WERI-Rb-1 (cell line): Measurements from ENCODE around the gene ANKRD13C.

Experiments used
- DNase-seq: peaks from one replicate; pipeline ENCODE4 v3.0.0-alpha.2; 2020
- H3K27ac ChIP-seq: fragments of 250-450 bp; sonication (Bioruptor Pico); 2 replicates; pipeline ENCODE4 v1.5.1; 2020; ENCODE audit warnings: mild to moderate bottlenecking, moderate library complexity
- H3K27me3 ChIP-seq: fragments of 250-450 bp; sonication (Bioruptor Pico); 2 replicates; pipeline ENCODE4 v1.5.1; 2021; ENCODE audit warnings: mild to moderate bottlenecking, low read depth, moderate library complexity; ENCODE audit not compliant: insufficient read depth, severe bottlenecking
- H3K36me3 ChIP-seq: fragments of 250-450 bp; sonication (Bioruptor Pico); 2 replicates; pipeline ENCODE4 v1.5.1; 2020; ENCODE audit warnings: mild to moderate bottlenecking, moderate library complexity
- H3K4me3 ChIP-seq: 2 replicates; pipeline ENCODE4 v1.5.1; 2011; ENCODE audit warnings: low read depth, mild to moderate bottlenecking, control low read depth, low read length
- H3K9me3 ChIP-seq: fragments of 250-450 bp; sonication (Bioruptor Pico); 2 replicates; pipeline ENCODE4 v1.5.1; 2021; ENCODE audit warnings: mild to moderate bottlenecking, moderate library complexity; ENCODE audit not compliant: severe bottlenecking
- CTCF ChIP-seq: IDR thresholded peaks from 2 replicates; pipeline ENCODE4 v1.5.1; 2011; ENCODE audit warnings: low read depth, mild to moderate bottlenecking, control low read depth, inconsistent platforms, low read length

ANKRD13C gene

DNA sequence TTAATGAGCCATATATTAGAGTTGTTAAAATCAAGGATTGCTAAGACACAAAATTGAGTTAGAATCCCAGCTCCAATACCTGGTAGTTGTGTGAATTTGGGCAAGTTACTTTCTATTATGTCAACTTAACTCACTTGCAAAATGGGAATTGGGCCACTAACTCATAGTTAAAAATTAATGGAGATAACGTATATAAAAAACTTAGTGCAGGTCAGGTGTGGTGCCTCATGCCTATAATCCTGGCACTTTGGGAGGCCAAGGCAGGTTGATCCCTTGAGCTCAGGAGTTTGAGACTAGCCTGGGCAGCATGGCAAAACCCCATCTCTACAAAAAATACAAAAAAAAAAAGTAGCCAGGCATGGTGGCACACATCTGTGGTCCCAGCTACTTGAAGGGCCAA is 75.8 kb downstream of the ANKRD13C start:
- TF ChIP-seq CTCF: no peak
- DNase-seq: no peak
- no peak overlapping the region for H3K27ac ChIP-seq
- H3K36me3 ChIP-seq: peaks cover 12% of the 10 kb centered on the region
- H3K4me3 ChIP-seq: no peak overlapping the region
- no peaks in the 10 kb centered on the region for H3K27me3 ChIP-seq
- H3K9me3 ChIP-seq: no peaks in the 10 kb centered on the region

GRCh38 chr1:70277875-70278274 is 76.6 kb downstream of the ANKRD13C start:
- TF ChIP-seq CTCF: no peak
- H3K4me3 ChIP-seq: no peak overlapping the region
- no peaks in the 10 kb centered on the region for H3K9me3 ChIP-seq
- DNase-seq: no peak
- H3K27me3 ChIP-seq: no peaks in the 10 kb centered on the region
- H3K27ac ChIP-seq: no peak overlapping the region
- peaks cover 15% of the 10 kb centered on the region for H3K36me3 ChIP-seq

GRCh38 chr1:70265946-70266345 is 88.6 kb downstream of the ANKRD13C start:
- Histone ChIP-seq H3K36me3 (peaks cover 18% of the 10 kb centered on the region), H3K27me3 (no peaks in the 10 kb centered on the region), H3K4me3 (no peak overlapping the region), H3K9me3 (no peaks in the 10 kb centered on the region), H3K27ac (no peak overlapping the region)
- no peak for TF ChIP-seq CTCF
- no peak for DNase-seq

- no peak for DNase-seq
These were observed 89.7 kb downstream of the ANKRD13C start for GRCh38 chr1:70264839-70265238.

DNA sequence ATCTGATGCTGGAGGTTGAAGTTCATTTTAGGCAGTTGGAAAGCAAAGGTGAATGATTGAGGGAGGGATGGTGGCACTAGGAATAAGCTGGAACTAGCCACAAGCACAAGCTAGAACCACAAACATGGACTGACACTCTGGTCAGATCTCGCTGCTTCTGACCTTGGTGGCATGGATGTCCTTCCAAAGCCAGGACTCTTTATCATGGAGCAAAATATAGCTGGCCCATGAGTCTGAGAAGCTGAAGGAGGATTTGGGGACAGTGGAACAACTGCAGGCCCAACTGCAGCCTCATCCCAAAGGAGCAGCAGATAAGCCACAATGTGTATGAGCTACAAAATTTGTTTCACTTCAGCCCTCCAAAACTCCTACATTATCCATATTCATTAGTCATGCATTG is 97.9 kb downstream of the ANKRD13C start:
- no peak overlapping the region for H3K27ac ChIP-seq
- DNase-seq: no peak
- no peak overlapping the region for H3K4me3 ChIP-seq
- H3K9me3 ChIP-seq: no peaks in the 10 kb centered on the region
- no peak for TF ChIP-seq CTCF
- peaks cover 13% of the 10 kb centered on the region for H3K36me3 ChIP-seq
- no peaks in the 10 kb centered on the region for H3K27me3 ChIP-seq

More at GRCh38 chr1:70264839-70265238, 89.7 kb downstream of the ANKRD13C start:
- Histone ChIP-seq H3K9me3 (no peaks in the 10 kb centered on the region), H3K36me3 (peaks cover 18% of the 10 kb centered on the region), H3K27me3 (no peaks in the 10 kb centered on the region), H3K27ac (no peak overlapping the region), H3K4me3 (no peak overlapping the region)
- TF ChIP-seq CTCF: no peak

GRCh38 chr1:70248729-70249128 is 105.8 kb downstream of the ANKRD13C start:
- Histone ChIP-seq H3K27ac (no peak overlapping the region), H3K27me3 (no peaks in the 10 kb centered on the region), H3K9me3 (no peaks in the 10 kb centered on the region), H3K36me3 (peaks cover 91% of the 10 kb centered on the region), H3K4me3 (no peak overlapping the region)
- no peak for TF ChIP-seq CTCF
- no peak for DNase-seq
